Endothelial cell of umbilical vein (primary cell): ENCODE results near the gene PDE1C.

Source experiments
- EZH2 ChIP-seq: IDR thresholded peaks from 2 replicates; pipeline ENCODE4 v1.6.1; 2012; ENCODE audit warnings: borderline replicate concordance, low read depth, mild to moderate bottlenecking, moderate library complexity, low read length, inconsistent platforms; ENCODE audit not compliant: severe bottlenecking
- MAX ChIP-seq: IDR thresholded peaks from 2 replicates; pipeline ENCODE4 v1.6.1; 2011; ENCODE audit not compliant: insufficient read depth, insufficient read length
- MYC ChIP-seq: IDR thresholded peaks from one replicate; pipeline ENCODE4 v1.6.1; 2011; ENCODE audit warnings: mild to moderate bottlenecking, low read depth, low read length
- TF ChIP-seq, protein P1 (sequence below), 2 donors: IDR thresholded peaks; 1 replicate in 1 of 2; 2 replicates in 1 of 2; pipeline ENCODE4 v1.5.1; 2011; ENCODE audit warnings: low read length in 2 of 2, mild to moderate bottlenecking in 2 of 2, moderate library complexity in 2 of 2, control low read depth in 1 of 2, inconsistent platforms in 1 of 2, low read depth in 1 of 2; ENCODE audit not compliant: insufficient read depth in 1 of 2; ENCODE audit errors: extremely low read depth in 1 of 2

DNA sequence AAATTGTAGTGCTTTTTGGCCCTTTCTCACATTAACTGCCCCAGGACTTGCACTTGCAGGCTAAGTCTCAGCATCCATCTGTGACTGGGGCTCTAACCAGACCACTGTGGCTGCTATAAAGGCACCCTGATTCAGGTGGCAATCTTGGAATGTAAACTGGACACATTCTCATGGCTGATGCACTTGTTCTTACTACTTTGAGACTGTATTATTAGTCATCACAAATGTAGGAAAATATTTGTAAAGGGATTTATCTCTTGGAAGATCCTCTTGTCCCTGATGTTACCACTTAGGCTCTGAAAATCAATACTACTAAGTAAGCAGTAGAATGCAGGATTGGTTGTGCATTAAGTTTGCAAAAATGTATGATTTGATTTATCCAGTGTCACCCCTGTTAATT lies 25.0 kb downstream of the PDE1C start:
- TF ChIP-seq EZH2: no peak
- TF ChIP-seq MAX: no peak
- TF ChIP-seq, protein P1, sequence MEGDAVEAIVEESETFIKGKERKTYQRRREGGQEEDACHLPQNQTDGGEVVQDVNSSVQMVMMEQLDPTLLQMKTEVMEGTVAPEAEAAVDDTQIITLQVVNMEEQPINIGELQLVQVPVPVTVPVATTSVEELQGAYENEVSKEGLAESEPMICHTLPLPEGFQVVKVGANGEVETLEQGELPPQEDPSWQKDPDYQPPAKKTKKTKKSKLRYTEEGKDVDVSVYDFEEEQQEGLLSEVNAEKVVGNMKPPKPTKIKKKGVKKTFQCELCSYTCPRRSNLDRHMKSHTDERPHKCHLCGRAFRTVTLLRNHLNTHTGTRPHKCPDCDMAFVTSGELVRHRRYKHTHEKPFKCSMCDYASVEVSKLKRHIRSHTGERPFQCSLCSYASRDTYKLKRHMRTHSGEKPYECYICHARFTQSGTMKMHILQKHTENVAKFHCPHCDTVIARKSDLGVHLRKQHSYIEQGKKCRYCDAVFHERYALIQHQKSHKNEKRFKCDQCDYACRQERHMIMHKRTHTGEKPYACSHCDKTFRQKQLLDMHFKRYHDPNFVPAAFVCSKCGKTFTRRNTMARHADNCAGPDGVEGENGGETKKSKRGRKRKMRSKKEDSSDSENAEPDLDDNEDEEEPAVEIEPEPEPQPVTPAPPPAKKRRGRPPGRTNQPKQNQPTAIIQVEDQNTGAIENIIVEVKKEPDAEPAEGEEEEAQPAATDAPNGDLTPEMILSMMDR (IDR thresholded peaks at IDR 0.05; ENCODE audit: extremely low read depth in 1 of 2, insufficient read depth in 1 of 2, low read depth in 1 of 2, low read length in 2 of 2): no peak
- no peak for TF ChIP-seq MYC
